Measurements from ENCODE around the gene BZW2. TPM values are rescaled to one million over a fixed set of nuclear protein-coding genes. Genes with fewer than 3 reads are reported as not detected.
"Not testable (repeated sequence)": the region's sequence is repeated elsewhere in the genome, so short reads cannot be mapped to it uniquely, and the experiment has no call there.

The BZW2 gene
- total and polyA plus RNA-seq, 2 experiments from 2014 or later = 236 to 358 TPM

- peaks cover 38% of the 10 kb centered on the region for H3K36me3 ChIP-seq
- peak in 1 of 2 donors; percentile 50 for DNase-seq (ENCODE audit: low read depth in 1 of 2, low spot score in 1 of 2)
- H3K9me3 ChIP-seq (ENCODE audit: low read depth) = no peaks in the 10 kb centered on the region
- H3K4me1 ChIP-seq (ENCODE audit: low read depth) = peaks cover 13% of the 10 kb centered on the region
- no peak overlapping the region for H3K27ac ChIP-seq
- no peak overlapping the region for H3K4me3 ChIP-seq
- no peak for TF ChIP-seq CTCF (IDR thresholded peaks at IDR 0.05; ENCODE audit: low read depth, low read length)
- no peaks in the 10 kb centered on the region for H3K27me3 ChIP-seq
These were observed 25.8 kb downstream of the BZW2 start for GRCh38 chr7:16671811-16672210.

- TF ChIP-seq CTCF (IDR thresholded peaks at IDR 0.05; ENCODE audit: low read depth, low read length) = no peak
- Histone ChIP-seq H3K9me3 (ENCODE audit: low read depth) (no peaks in the 10 kb centered on the region), H3K36me3 (peaks cover 49% of the 10 kb centered on the region), H3K27me3 (no peaks in the 10 kb centered on the region), H3K27ac (no peak overlapping the region), H3K4me1 (ENCODE audit: low read depth) (no peaks in the 10 kb centered on the region), H3K4me3 (no peak overlapping the region)
- DNase-seq (ENCODE audit: low read depth in 1 of 2, low spot score in 1 of 2) = no peak
These were observed 29.3 kb downstream of the BZW2 start for GRCh38 chr7:16675277-16675676.

GRCh38 chr7:16677978-16678494 is 32.1 kb downstream of the BZW2 start:
- DNase-seq (ENCODE audit: low read depth in 1 of 2, low spot score in 1 of 2) = no peak
- Histone ChIP-seq H3K27me3 (no peaks in the 10 kb centered on the region), H3K4me3 (no peak overlapping the region), H3K27ac (no peak overlapping the region), H3K4me1 (ENCODE audit: low read depth) (no peaks in the 10 kb centered on the region), H3K9me3 (ENCODE audit: low read depth) (no peaks in the 10 kb centered on the region), H3K36me3 (peaks cover 75% of the 10 kb centered on the region)
- no peak for TF ChIP-seq CTCF (IDR thresholded peaks at IDR 0.05; ENCODE audit: low read depth, low read length)

DNA sequence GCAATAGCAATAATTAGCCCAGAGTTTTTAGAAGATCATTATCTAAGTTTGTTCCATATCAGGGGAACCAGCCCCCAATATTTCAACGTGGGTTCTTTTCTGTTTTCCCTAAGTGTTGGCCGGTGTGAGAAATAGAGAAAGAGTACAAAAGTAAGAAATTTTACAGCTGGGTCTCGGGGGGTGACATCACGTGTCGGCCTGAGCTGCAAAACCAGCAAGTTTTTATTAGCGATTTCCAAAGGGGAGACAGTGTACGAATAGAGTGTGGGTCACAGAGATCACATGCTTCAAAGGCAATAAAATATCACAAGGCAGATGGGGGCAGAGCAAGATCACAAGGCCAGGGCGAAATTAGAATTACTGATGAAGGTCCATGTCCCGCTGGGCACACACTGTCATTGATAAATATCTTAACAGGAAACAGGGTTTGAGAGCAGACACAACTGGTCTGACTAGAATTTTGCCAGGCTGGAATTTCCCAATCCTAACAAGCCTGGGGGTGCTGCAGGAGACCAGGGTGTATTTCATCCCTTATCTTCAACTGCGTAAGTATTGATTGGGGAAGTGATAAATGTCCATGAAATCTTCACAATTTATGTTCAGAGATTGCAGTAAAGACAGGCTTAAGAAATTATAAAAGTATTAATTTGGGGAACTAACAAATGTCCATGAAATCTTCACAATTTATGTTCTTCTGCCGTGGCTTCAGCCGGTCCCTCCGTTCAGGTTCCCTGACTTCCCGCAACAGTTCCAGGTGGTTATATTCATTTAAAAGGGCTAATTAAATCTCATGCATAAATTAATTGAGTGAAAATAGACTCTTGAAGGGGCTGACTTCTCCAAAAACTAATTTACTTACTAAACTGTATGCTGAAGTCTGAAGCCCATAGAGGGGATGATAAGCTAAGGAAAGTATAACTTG is 32.9 kb downstream of the BZW2 start:
- Histone ChIP-seq H3K36me3 (peaks cover 75% of the 10 kb centered on the region), H3K27ac (peak overlapping the region; percentile 11)

GRCh38 chr7:16684935-16685334 is 39.0 kb downstream of the BZW2 start:
- Histone ChIP-seq H3K27me3 (no peaks in the 10 kb centered on the region), H3K36me3 (peaks cover 66% of the 10 kb centered on the region), H3K4me1 (ENCODE audit: low read depth) (no peaks in the 10 kb centered on the region), H3K27ac (no peak overlapping the region), H3K9me3 (ENCODE audit: low read depth) (no peaks in the 10 kb centered on the region), H3K4me3 (no peak overlapping the region)
- no peak for TF ChIP-seq CTCF (IDR thresholded peaks at IDR 0.05; ENCODE audit: low read depth, low read length)
- no peak for DNase-seq (ENCODE audit: low read depth in 1 of 2, low spot score in 1 of 2)

More for the DNA sequence above, 32.9 kb downstream of the BZW2 start:
- not testable (repeated sequence) for H3K4me3 ChIP-seq; H3K4me1 ChIP-seq (ENCODE audit: low read depth); H3K9me3 ChIP-seq (ENCODE audit: low read depth); H3K27me3 ChIP-seq; DNase-seq (ENCODE audit: low read depth in 1 of 2, low spot score in 1 of 2)

GRCh38 chr7:16685535-16685934 is 39.6 kb downstream of the BZW2 start:
- Histone ChIP-seq H3K4me3 (no peak overlapping the region), H3K36me3 (peaks cover 66% of the 10 kb centered on the region), H3K27ac (no peak overlapping the region), H3K27me3 (no peaks in the 10 kb centered on the region), H3K9me3 (ENCODE audit: low read depth) (no peaks in the 10 kb centered on the region), H3K4me1 (ENCODE audit: low read depth) (no peaks in the 10 kb centered on the region)
- DNase-seq (ENCODE audit: low read depth in 1 of 2, low spot score in 1 of 2) = no peak
- TF ChIP-seq CTCF (IDR thresholded peaks at IDR 0.05; ENCODE audit: low read depth, low read length) = no peak

Measured in cardiac muscle cell (in vitro differentiated cells and primary cell).